ENCODE measurements around the gene SRSF3.

SRSF3 gene

GRCh38 chr6:36593569-36594028 is 563 bp upstream of the SRSF3 start (continued):
- TF ChIP-seq CSRNP3 (CRISPR knock-in tag; IDR thresholded peaks at IDR 0.05), result no peak

GRCh38 chr6:36594816-36595643 is 868 bp downstream of the SRSF3 start:
- TF ChIP-seq ZNF70 (CRISPR knock-in tag; IDR thresholded peaks at IDR 0.05) (peak; percentile 55; the same call in 1 of the 2 replicates), GLIS3 (CRISPR knock-in tag; IDR thresholded peaks at IDR 0.05) (no peak; the same call in 1 of the 2 replicates), ZFP30 (CRISPR knock-in tag; IDR thresholded peaks at IDR 0.05) (no peak)
- ATAC-seq, result peak; percentile 14; the same call in 1 of the 3 replicates

- TF ChIP-seq TSHZ2 (CRISPR knock-in tag; IDR thresholded peaks at IDR 0.05) (no peak), ZFP30 (CRISPR knock-in tag; IDR thresholded peaks at IDR 0.05) (no peak), ZNF70 (CRISPR knock-in tag; IDR thresholded peaks at IDR 0.05) (no peak), RARB (CRISPR knock-in tag; IDR thresholded peaks at IDR 0.05) (no peak), CREB5 (CRISPR knock-in tag; IDR thresholded peaks at IDR 0.05; ENCODE audit: low read depth) (no peak), OSR1 (CRISPR knock-in tag; IDR thresholded peaks at IDR 0.05) (no peak)
- no peak for ATAC-seq
Measured at GRCh38 chr6:36596356-36596755, 2.2 kb downstream of the SRSF3 start.

GRCh38 chr6:36597775-36598174 is 3.6 kb downstream of the SRSF3 start:
- no peak for TF ChIP-seq ZNF565 (CRISPR knock-in tag; conservative IDR thresholded peaks at IDR 0.05; ENCODE audit: low read depth)
- no peak for TF ChIP-seq TSHZ2 (CRISPR knock-in tag; IDR thresholded peaks at IDR 0.05)
- TF ChIP-seq OSR1 (CRISPR knock-in tag; IDR thresholded peaks at IDR 0.05), result no peak
- no peak for TF ChIP-seq CSDC2 (CRISPR knock-in tag; IDR thresholded peaks at IDR 0.05)
- TF ChIP-seq ZFP3 (CRISPR knock-in tag; IDR thresholded peaks at IDR 0.05), result no peak
- no peak for TF ChIP-seq ZNF70 (CRISPR knock-in tag; IDR thresholded peaks at IDR 0.05)
- TF ChIP-seq PATZ1 (CRISPR knock-in tag; IDR thresholded peaks at IDR 0.05; ENCODE audit: borderline replicate concordance), result no peak
- no peak for TF ChIP-seq ZC3H10 (CRISPR knock-in tag; IDR thresholded peaks at IDR 0.05)
- no peak for TF ChIP-seq ZNF8 (CRISPR knock-in tag; IDR thresholded peaks at IDR 0.05)
- no peak for TF ChIP-seq RARB (CRISPR knock-in tag; IDR thresholded peaks at IDR 0.05)
- TF ChIP-seq TCF4 (CRISPR knock-in tag; IDR thresholded peaks at IDR 0.05; ENCODE audit: borderline replicate concordance), result no peak
- no peak for TF ChIP-seq ISL1 (CRISPR knock-in tag; IDR thresholded peaks at IDR 0.05)
- no peak for TF ChIP-seq PPARA (CRISPR knock-in tag; IDR thresholded peaks at IDR 0.05; ENCODE audit: borderline replicate concordance)
- no peak for TF ChIP-seq BACH2 (CRISPR knock-in tag; IDR thresholded peaks at IDR 0.05; ENCODE audit: borderline replicate concordance)
- no peak for TF ChIP-seq GLIS3 (CRISPR knock-in tag; IDR thresholded peaks at IDR 0.05)
- no peak for TF ChIP-seq SNAI2 (CRISPR knock-in tag; IDR thresholded peaks at IDR 0.05)
- no peak for ATAC-seq
